Measurements from ENCODE around the gene CNTNAP5. TPM values are rescaled to one million over a fixed set of nuclear protein-coding genes. Genes with fewer than 3 reads are reported as not detected.

The CNTNAP5 gene
- total and polyA plus RNA-seq, 2 donors (not counting 3 experiments of a cell fraction or from before 2014, with no cell fraction given) = not detected

GRCh38 chr2:124530203-124530602, 505.1 kb downstream of the CNTNAP5 start:
- POLR2A ChIA-PET = no interaction called here
- Histone ChIP-seq H3K4me1 (ENCODE audit: control insufficient read depth, extremely low read depth, insufficient read depth, low read length) (no peaks in the 10 kb centered on the region), H3K79me2 (ENCODE audit: control insufficient read depth, insufficient read depth, low read length) (no peaks in the 10 kb centered on the region), H3K9ac (replicated peaks; ENCODE audit: extremely low read depth, insufficient read depth, low read length) (no peak overlapping the region), H3K4me3 (replicated peaks in 1 of 3; ENCODE audit: insufficient read depth in 1 of 3, low read depth in 1 of 3, low read length in 3 of 3) (no peak overlapping the region), H2AFZ (ENCODE audit: low read depth, low read length) (no peak overlapping the region), H3K27me3 (ENCODE audit: control insufficient read depth in 2 of 2, insufficient read depth in 2 of 2, low read length in 2 of 2) (no peaks in the 10 kb centered on the region), H3K36me3 (ENCODE audit: control insufficient read depth in 2 of 2, extremely low read depth in 1 of 2, insufficient read depth in 2 of 2, low read length in 2 of 2) (no peaks in the 10 kb centered on the region), H3K9me3 (replicated peaks; ENCODE audit: control insufficient read depth, insufficient read depth, low read length) (peaks cover 4% of the 10 kb centered on the region), H4K20me1 (replicated peaks; ENCODE audit: control insufficient read depth, extremely low read depth, insufficient read depth, low read length) (no peaks in the 10 kb centered on the region), H3K9me1 (replicated peaks; ENCODE audit: control insufficient read depth, extremely low read depth, insufficient read depth, low read length) (no peaks in the 10 kb centered on the region), H3K27ac (ENCODE audit: insufficient read depth, low read depth, low read length) (no peak overlapping the region), H3K4me2 (ENCODE audit: insufficient read depth, low read length) (no peak overlapping the region)
- TF ChIP-seq JUN (IDR thresholded peaks at IDR 0.05; ENCODE audit: borderline replicate concordance, insufficient read depth, insufficient read length, low read depth) (no peak), MAX (IDR thresholded peaks at IDR 0.05; ENCODE audit: insufficient read depth, insufficient read length) (no peak), CTCF (IDR thresholded peaks at IDR 0.05; ENCODE audit: extremely low read depth in 1 of 2, insufficient read depth in 1 of 2, low read depth in 1 of 2, low read length in 2 of 2) (no peak), EZH2 (IDR thresholded peaks at IDR 0.05; ENCODE audit: borderline replicate concordance, low read depth, low read length, severe bottlenecking) (no peak), POLR2AphosphoS5 (IDR thresholded peaks at IDR 0.05; ENCODE audit: insufficient read depth, low read depth, low read length) (no peak), GATA2 (IDR thresholded peaks at IDR 0.05; ENCODE audit: insufficient read depth, insufficient read length, low read depth, low read length) (no peak), MYC (IDR thresholded peaks at IDR 0.05; ENCODE audit: low read depth, low read length) (no peak), POLR2A (IDR thresholded peaks at IDR 0.05; ENCODE audit: low read depth, low read length) (no peak), FOS (IDR thresholded peaks at IDR 0.05; ENCODE audit: borderline replicate concordance, insufficient read depth, low read length) (no peak)
- no TSS peak for BruUV-seq (replicated peaks)
- CTCF ChIA-PET = no interaction called here
- dilution Hi-C loops (cut with MboI; ENCODE audit: extremely low pct_ligation_motif_present, low sequenced_read_pairs) = no loop called here
- FAIRE-seq (no peak), DNase-seq (ENCODE audit: low read depth, low spot score) (no peak)
- intact Hi-C loops (cut with micrococcal nuclease) = no loop called here

Data from endothelial cell of umbilical vein (primary cell).